Brain microvascular endothelial cell (primary cell): Measurements from ENCODE around the gene SLC7A10.

Experiments
- DNase-seq: peaks from one replicate; pipeline ENCODE4 v3.0.0-alpha.2; 2020
- H3K27ac ChIP-seq: fragments of 250-450 bp; sonication (Bioruptor Pico); 2 replicates; pipeline ENCODE4 v1.5.1; 2020; ENCODE audit warnings: mild to moderate bottlenecking, moderate library complexity
- H3K27me3 ChIP-seq: fragments of 250-450 bp; sonication (Bioruptor Pico); replicated peaks from 2 replicates; pipeline ENCODE4 v1.5.1; 2020; ENCODE audit warnings: mild to moderate bottlenecking
- H3K36me3 ChIP-seq: fragments of 250-450 bp; sonication (Bioruptor Pico); replicated peaks from 2 replicates; pipeline ENCODE4 v1.5.1; 2020; ENCODE audit warnings: mild to moderate bottlenecking
- H3K4me3 ChIP-seq: 2 replicates; pipeline ENCODE4 v1.5.1; 2011; ENCODE audit warnings: low read depth, mild to moderate bottlenecking, control low read depth, low read length, moderate library complexity
- in situ Hi-C: cut with HindIII; loops from 2 replicates; pipeline ENCODE4 v1.10.0; 2017; ENCODE audit warnings: low sequenced_read_pairs, low pct_ligation_motif_present
- TF ChIP-seq, protein P1 (sequence below): IDR thresholded peaks from 2 replicates; pipeline ENCODE4 v1.5.1; 2011; ENCODE audit warnings: low read depth, mild to moderate bottlenecking, moderate library complexity, low read length, control low read depth, inconsistent platforms; ENCODE audit errors: missing control alignments

The SLC7A10 gene

DNA sequence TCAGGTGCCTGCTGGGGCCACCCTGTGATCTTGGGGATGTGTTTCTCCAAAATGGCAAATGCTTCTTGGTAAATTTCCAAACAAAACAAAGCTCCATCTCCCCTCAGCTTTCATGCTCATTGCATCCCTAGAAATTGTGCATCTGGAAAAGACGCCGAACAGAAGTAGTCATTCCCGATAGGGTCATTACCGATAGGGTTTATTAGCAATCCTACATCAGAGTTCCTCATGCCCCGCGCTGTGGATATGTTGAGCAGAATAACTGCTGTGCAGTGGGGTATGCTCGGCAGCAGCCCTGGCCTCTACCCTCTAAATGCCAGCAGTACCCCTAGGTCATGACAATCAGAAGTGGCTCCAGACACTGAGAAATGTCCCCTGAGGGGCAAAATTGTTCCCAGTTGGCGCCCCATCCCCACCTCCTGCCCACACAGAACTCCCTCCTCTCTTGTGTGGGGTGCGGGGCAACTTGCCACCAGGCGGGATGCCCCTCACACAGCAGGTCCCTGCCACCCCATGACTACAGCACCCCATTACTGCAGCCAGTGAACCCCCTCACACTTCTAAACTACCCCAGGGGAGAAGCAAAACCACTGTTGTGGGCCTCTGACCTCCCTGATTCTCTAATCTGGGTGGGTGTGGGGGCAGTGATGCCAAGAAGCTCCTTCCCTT is 13.0 kb upstream of the SLC7A10 start:
- no peak for DNase-seq
- H3K27ac ChIP-seq, result no peak overlapping the region
- no peak overlapping the region for H3K4me3 ChIP-seq
- TF ChIP-seq, protein P1, sequence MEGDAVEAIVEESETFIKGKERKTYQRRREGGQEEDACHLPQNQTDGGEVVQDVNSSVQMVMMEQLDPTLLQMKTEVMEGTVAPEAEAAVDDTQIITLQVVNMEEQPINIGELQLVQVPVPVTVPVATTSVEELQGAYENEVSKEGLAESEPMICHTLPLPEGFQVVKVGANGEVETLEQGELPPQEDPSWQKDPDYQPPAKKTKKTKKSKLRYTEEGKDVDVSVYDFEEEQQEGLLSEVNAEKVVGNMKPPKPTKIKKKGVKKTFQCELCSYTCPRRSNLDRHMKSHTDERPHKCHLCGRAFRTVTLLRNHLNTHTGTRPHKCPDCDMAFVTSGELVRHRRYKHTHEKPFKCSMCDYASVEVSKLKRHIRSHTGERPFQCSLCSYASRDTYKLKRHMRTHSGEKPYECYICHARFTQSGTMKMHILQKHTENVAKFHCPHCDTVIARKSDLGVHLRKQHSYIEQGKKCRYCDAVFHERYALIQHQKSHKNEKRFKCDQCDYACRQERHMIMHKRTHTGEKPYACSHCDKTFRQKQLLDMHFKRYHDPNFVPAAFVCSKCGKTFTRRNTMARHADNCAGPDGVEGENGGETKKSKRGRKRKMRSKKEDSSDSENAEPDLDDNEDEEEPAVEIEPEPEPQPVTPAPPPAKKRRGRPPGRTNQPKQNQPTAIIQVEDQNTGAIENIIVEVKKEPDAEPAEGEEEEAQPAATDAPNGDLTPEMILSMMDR, result no peak
- no peaks in the 10 kb centered on the region for H3K36me3 ChIP-seq
- in situ Hi-C loops, result no loop called here
- H3K27me3 ChIP-seq, result no peaks in the 10 kb centered on the region

DNA sequence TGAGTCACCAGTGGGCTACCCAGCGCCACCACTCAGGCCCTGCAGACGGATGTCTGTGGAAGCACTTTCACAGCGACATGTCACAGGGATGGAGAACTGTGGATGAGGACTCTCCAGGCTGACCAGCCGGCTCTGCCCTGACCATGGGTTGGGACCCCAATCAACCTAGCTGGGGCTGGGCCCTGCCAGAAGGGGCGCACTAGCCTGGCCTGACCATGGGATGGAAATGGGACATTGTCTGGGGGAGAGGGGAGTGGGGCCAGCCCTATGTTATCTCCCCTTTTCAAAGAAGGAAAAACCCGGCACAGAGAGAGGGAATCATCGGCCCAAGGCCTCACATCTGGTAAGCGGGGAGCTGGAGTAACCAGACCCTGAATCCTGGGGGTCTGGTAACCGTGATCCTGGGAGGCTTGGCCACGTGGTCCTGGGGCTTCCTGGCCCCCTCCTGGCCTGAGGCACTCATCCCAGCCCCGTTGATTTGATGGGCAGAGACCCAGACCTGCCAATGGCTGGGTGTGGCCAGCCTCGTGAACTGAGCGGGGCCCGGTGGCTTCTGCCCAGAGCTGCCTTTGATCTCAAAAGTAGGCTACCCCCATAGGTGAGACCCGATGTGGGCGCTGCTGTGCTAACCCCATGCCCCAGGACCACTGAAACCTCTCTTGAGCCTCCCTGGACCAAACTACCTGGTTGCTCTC is 11.2 kb upstream of the SLC7A10 start:
- in situ Hi-C loops, result no loop called here
- H3K27ac ChIP-seq, result no peak overlapping the region
- TF ChIP-seq, protein P1, result no peak
- H3K36me3 ChIP-seq, result no peaks in the 10 kb centered on the region
- H3K27me3 ChIP-seq, result no peaks in the 10 kb centered on the region
- no peak for DNase-seq
- H3K4me3 ChIP-seq, result no peak overlapping the region

DNA sequence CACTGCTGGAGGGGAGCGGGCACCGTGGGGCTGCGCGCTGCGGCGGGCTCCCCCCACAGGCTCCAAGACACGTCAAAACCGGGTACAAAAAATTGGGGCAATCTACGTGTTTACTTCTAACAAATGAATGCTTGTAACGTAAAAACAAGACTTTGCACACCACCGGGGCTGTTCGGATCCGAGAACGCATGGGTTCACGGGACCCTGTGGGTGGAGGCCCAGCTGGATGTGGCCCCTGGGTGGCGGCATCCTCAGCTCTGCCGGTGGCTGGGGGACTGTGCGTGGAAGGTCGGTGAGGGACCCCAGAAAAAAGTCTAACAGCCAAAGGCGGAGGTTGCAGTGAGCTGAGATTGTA is 10.3 kb upstream of the SLC7A10 start:
- Histone ChIP-seq H3K27ac (no peak overlapping the region), H3K4me3 (no peak overlapping the region), H3K27me3 (no peaks in the 10 kb centered on the region), H3K36me3 (no peaks in the 10 kb centered on the region)
- TF ChIP-seq, protein P1, result no peak
- in situ Hi-C loops, result no loop called here
- DNase-seq, result no peak

DNA sequence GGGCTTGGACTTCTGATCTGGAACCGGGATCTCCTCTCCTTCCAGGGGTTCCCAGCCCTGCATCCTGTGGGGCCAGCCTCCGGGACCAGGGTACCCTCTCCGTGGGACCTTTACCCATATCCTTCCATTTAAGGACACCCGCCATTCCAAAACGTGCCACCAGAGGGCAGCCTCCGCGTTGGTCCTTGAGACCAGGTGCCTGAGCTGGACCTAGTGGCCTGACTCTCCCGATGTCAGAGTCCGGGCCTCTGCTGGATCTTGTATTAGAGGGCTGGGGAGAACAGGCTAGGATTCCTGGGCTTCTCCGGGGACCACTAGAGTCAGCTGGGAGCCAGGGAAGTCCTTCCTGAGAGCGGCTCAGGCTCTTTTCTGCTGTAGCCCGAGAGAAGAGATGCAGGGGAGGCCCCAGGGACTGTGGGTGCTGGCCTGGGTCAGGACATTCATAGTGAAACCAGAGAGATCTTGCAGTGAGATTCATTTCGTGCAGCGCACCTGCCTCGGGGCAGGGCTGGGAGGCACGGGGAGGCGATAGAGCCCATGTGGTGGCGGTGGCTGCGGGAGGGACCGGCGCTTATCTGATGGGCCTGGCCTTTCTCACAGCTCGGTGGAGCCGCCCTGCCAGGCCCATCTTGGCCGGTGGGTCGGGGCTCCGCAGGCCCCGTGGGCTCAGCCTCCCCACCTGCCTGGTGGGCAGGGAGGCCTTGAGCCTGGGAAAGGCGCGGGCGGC is 9.8 kb upstream of the SLC7A10 start:
- DNase-seq, result peak; percentile 61
- no peak overlapping the region for H3K4me3 ChIP-seq
- no peak overlapping the region for H3K27ac ChIP-seq
- in situ Hi-C loops, result no loop called here
- TF ChIP-seq, protein P1, result peak; percentile 95
- no peaks in the 10 kb centered on the region for H3K36me3 ChIP-seq
- no peaks in the 10 kb centered on the region for H3K27me3 ChIP-seq

DNA sequence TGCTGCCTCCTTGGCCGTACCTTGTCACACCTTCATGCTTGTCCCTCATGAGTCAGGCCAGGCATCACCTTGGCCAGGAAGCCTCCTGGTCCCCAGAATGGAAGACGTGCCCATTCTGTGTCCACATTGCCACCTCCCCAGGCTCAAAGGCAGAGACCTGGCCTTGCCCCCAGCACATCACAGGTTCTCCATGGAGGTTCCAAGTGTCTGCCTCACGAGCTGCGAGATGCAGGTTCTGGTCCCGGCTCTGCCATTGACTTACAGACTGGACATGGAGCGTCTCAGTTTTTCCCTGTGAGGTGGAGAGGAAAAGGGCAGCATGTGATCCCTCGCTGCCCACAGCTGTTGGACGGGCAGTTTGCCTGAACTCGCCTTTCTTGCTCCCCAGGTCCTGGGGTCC is 9.1 kb upstream of the SLC7A10 start:
- Histone ChIP-seq H3K36me3 (no peaks in the 10 kb centered on the region), H3K27me3 (no peaks in the 10 kb centered on the region), H3K27ac (no peak overlapping the region), H3K4me3 (no peak overlapping the region)
- DNase-seq, result no peak
- in situ Hi-C loops, result no loop called here
- TF ChIP-seq, protein P1, result no peak
